Adipose tissue (tissue), 3 donors: ENCODE data around the gene CD163. TPM values are rescaled to one million over a fixed set of nuclear protein-coding genes. Genes with fewer than 3 reads are reported as not detected.
"Not testable (repeated sequence)": the region's sequence is repeated elsewhere in the genome, so short reads cannot be mapped to it uniquely, and the experiment has no call there.

Experiments
- H3K27ac ChIP-seq: one replicate; pipeline ENCODE4 v1.5.1; 2013; ENCODE audit warnings: low read depth, low read length
- WGBS, 3 donors: extraction: QIAGEN DNeasy Blood & Tissue Kit; methylation state at CpG; one replicate each; pipeline ENCODE4 v1.1.7; 2013; 5-methylcytosine and 5-hydroxymethylcytosine counted together
- polyA plus RNA-seq, 3 donors: library from polyadenylated mRNA; stranded (reverse); fragments of 200-250 nt; gene quantifications; one replicate each; pipeline ENCODE4 v1.2.3, GENCODE V29; 2013
- donor health status: healthy with polysubstance abuse.
- donor health status: Bipolar disorder and iron deficiency.
- donor health status: healthy.

Gene CD163
- polyA plus RNA-seq, 3 donors = 48.3 to 211 (median 123) TPM

DNA sequence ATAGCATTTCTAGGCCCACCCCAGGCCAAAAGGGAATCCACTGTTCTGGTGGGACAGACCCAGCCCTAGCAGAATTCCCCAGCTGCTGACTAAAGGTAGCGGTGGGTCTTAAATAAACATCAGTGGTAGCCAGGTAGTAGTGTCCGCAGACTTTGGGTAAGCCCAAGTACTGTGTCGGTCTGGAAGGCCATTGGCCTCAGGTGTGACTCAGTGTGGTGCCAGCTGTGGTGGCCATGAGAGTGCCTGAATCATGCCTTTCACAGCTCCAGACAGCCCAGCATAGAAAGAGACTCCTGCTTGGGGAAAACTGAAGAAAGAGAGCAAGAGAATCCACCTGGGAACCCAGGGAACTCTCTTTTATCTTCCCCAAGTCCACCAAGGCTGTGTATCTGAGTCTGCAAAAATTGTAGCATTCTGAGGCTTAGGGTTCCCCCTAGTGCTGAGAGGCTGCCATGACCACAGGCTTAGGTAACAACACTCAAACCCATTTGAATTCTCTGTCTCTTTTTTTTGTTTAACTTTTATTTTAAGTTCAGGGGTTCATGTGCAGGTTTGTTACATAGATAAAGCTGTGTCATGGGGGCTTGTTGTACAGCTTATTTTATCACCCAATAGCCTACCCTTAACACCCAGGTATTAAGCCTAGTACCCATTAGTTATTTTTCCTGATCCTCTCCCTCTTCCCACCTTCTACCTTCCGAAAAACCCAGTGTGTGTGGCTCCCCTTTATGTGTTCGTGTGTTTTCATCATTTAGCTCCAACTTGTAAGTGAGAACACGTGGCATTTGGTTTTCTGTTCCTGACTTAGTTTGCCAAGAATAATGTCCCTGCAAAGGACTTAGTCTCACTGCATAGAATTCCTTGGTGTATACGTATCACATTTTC lies 43.0 kb downstream of the CD163 start:
- no peak overlapping the region for H3K27ac ChIP-seq
- WGBS, 3 donors = 61 to 71% (median 68%) methylated on average over 7 of the region's 7 CpGs

DNA sequence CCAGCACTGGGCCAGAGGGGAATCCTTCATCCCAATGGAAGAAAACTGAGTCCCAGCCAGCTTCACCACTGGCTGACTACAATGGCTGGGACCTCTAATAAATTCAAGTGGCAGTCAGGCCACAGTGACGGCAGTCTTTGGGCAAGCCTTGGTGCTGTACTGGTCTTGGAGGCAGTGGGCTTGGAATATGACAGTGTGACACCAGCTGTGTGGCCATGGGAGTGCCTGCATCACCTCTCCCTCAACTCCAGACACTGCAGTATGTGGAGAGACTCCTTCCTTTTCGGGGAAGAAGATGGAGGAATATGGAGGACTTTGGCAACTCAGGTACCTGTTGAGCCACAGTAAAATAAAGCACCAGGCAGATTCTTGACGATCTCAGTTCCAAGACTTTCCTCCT lies 43.6 kb downstream of the CD163 start:
- no peak overlapping the region for H3K27ac ChIP-seq
- 78 to 84% (median 81%) methylated on average over 3 of the region's 3 CpGs for WGBS, 3 donors

DNA sequence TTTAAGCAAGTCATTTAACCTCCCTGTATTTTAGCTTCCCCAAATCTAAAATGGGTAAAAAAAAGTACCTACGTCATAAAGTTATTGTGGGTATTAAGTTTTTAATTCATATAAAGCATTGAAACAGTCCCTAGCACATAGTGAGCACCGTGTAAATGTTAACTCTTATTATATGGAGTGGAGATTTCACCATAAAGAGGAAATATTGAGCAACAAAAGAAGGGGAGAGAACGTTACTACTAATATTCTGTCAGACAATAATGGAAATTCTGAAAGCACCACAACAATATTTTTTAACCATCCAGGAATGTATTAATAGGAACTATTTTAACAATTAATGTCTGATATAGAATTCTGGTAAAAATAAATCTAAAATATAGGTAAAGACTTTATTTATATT lies 51.8 kb downstream of the CD163 start:
- H3K27ac ChIP-seq = no peak overlapping the region
- 44 to 70% (median 53%) methylated on average over 3 of the region's 3 CpGs for WGBS, 3 donors

DNA sequence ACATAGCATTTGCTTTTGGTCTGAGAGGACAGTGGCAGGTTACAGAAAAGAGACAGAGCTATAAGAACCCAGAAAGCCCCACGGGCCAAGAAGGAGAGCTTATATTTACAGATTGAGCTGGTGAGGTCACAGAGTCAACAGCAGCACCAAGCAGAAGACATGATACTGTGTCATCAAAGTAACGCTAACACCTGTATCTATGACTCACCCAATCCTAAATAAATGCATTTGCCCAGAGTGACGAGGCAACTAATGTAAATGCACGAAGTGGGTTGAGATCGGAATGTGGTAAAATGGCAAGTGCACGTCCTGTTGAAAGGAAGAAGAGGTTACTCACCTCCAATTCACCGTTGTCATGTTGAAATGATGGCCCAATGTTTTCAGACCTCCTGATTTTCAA lies 52.9 kb downstream of the CD163 start:
- WGBS, 3 donors = 60 to 84% (median 76%) methylated on average over 7 of the region's 7 CpGs
- no peak overlapping the region for H3K27ac ChIP-seq

DNA sequence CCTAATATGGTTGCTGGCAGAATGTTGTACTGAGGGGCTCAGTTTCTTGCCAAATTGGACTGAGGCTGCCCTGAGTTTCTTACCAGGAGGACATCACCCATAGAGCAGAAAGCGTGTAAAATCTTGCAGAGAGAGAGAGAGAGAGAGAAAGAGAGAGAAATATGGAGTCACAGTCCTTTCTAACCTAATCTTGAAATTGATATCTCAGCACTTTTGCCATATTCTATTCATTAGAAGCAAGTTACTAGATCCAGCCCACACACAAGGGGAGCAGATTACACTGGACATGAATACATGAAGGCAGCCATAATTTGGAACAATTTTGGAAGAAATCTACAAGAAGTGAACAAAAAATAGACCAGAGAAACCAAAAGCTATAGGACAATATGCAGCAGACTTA lies 55.5 kb downstream of the CD163 start:
- WGBS, 3 donors = 75 to 95% (median 91%) methylated on average over 1 of the region's 1 CpG
- H3K27ac ChIP-seq = no peak overlapping the region

DNA sequence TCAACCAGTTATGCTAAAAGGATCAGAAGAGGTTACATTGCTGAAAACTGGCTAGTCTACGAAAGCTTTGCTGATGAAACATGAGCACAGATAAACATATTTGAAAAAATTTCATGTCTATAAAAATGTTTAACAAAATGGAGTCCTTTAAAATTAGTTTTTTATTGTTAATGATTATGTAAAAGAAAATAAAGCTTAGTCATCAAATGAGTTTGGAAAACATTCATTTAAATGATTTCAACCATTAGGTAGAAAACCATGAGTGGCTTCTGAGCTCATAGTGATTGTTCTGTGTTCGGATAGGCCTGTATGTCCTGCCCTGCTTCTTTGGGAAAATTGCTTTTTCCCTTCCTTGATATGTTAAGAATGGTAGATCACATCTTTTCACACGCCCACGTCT lies 59.0 kb downstream of the CD163 start:
- 75 to 84% (median 84%) methylated on average over 4 of the region's 4 CpGs for WGBS, 3 donors
- no peak overlapping the region for H3K27ac ChIP-seq

DNA sequence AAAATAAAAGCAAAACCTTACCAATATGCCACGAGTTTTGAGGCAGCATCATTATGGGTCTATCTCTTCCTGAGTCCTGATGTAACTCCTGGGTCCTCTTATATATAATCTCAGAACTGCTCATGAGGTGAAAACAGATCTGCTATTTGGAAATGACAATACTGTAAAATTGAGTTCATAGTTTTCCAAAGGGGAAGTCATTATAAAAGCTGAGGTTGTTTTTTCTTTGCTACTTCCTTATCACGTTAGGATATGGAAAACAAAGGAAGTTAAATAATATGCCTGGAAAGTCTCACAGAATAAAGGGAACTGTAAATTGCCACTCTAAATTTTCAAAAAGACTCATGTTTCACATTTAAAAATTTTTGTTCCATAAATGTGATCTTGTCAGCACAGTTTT lies 59.5 kb downstream of the CD163 start, which contains the start of gene CD163L1:
Gene CD163L1 (minus strand): TSS at position 78 of the 400 bp plus-strand sequence. CDS start 26 bp downstream, at position 52.
- no peak within 1 kb of the TSS for H3K27ac ChIP-seq
- WGBS, 3 donors = 22 to 41% (median 23%) methylated on average over 2 of the region's 2 CpGs

DNA sequence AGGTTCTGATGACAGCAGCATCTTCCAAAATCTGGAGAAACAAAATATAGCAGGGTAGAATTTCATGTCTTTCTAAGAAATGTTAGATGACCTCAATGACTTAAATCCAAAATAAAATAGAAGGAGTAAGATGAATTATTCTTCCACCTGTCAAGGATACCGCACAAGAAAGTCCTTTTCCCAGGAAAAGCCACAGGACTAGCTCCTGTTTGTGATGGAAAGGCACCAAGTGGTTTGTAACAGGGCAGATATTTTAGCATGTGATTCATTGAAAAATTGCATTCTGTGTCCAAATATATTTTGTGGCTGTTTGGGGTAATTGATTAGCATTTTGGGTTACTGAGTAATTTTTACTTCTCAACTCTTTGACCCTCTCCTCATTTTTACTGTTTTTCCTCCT lies 62.4 kb downstream of the CD163 start:
- 90 to 93% (median 93%) methylated on average over 1 of the region's 1 CpG for WGBS, 3 donors
- H3K27ac ChIP-seq = no peak overlapping the region

DNA sequence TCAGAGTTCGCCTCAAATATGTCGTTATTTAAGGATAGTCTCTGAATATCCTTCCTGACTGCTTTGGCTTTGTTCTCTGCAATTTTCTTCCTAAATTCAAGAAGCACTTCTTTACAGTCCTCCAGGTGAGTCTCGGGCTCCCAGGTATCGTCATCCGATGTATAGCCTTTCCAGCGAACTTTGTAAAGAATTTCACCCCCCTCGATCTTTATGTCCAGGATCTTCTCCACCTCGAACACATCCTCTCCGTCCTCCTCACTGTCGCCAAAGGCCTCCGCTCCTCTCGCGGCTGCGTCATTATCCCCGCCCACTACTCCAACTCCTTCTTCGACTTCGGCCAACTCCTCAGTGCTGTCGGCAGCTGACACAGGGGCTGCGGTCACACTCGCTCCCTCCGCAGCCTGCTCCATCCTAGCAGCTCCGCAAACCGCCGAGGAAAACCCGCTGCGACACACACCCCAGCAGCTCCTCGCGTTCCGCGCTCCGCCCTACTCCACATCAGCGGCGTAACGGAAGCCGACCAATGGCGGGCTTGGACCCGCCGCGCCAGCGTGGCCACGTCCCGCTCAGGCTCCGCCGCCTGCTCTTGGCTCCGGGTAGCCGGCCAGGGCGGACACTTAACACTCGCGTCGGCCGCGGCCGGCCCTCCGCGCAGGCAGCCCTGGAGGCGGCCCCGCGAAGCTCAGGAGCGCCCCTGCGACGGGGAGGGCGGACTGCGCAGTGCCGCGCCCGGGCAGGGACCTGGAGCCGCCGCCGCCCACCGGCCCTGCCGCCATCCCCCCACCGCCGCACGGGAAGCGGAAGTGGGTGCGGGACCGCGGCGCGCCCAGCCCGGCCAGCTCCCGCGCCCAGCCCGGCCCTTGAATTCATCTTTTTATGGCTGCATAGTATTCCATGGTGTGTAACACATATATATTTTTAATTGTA lies 63.7 kb downstream of the CD163 start:
- WGBS, 3 donors = 9 to 19% (median 12%) methylated on average over 79 to 84 of the region's 84 CpGs
- no peak overlapping the region for H3K27ac ChIP-seq

DNA sequence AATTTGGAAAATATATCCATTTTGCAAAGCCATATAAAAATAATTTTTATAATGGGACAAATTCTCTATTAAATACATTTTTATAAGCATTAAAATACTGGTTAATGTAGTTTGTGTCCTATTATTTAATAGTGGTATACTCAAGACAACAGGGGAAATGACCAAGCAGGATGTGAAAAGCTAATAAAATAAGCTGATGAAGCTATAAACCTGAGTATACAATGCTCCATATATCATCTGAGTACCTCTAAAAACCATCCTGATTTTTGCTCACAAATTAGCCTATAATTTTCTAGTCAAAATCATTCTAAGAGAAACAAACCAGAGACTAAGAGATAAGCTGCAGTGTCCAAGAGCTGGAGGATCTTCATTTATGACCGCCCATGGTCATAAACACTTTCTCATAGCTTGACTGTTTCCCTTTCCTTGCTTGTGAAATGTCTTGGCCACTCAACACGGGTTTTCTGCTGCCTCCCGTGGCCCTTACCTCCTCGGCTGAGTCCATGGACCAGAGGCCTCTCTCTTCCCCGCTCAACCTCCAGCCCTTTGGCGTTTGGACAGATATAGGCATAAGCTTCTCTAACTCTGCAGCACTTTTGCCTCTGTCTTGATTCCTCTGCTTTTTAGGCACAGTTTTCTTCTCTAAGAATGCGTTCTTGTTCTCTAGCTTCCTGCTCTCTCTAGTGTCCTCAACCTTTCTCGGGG lies 65.1 kb downstream of the CD163 start:
- H3K27ac ChIP-seq = not testable (repeated sequence)
- 77 to 84% (median 83%) methylated on average over 8 of the region's 8 CpGs for WGBS, 3 donors

DNA sequence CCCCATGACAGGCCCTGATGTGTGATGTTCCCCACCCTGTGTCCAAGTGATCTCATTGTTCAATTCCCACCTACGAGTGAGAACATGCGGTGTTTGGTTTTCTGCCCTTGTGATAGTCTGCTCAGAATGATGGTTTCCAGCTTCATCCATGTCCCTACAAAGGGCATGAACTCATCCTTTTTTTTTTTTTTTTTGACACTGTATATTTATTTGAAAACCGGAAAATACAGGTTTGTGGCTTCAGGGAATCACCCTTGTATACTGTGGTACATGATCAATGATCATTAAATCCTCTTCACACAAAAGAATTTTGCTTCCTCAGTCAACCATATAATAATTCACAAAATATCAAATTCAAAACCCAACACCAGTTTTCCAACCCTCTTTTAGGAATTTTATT lies 66.1 kb downstream of the CD163 start:
- 87 to 91% (median 88%) methylated on average over 3 of the region's 3 CpGs for WGBS, 3 donors

DNA sequence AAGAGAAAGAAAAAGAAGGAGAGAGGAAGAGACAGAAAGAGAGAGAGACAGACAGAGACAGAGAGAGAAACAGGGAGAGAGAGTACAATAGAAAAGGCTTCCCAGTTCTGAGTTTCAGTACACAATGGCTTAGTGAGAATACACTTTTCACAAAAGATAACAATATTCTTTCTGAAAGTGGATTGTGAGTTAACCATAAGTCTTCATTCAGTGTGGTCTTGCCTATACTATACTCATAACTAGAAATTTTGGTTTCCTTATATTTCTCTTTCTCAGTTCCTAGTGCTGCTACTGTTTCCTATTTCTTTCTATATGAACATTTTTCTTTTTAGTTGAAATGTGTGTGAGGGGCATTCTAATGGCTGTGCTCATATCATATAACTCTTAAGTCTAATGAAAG lies 68.9 kb downstream of the CD163 start:
- H3K27ac ChIP-seq = no peak overlapping the region

More for the DNA sequence above, 66.1 kb downstream of the CD163 start:
- not testable (repeated sequence) for H3K27ac ChIP-seq

DNA sequence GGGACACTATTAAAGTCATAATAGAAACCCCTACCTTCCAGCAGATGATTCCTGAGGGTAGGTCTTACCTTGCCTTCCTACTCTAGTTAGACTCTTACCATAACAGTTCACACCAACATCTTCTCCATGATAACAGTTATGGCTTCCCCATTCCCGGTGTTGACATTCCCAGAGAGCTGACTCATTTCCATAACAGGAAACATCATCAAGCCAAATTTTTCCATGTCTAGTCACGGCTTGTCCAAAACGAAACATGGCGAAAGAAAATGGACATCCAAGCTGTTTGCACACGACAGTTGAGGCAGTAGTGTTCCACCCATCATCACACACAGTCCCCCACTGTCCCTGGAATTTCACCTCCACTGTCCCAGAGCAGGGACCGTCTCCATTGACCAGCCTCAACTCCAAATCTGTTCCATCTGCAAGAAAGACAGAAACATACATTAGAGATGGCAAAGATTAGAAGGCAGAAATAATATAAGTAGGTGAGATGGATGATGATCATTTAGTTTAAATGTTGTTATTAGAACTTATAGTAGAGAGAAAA lies 70.2 kb downstream of the CD163 start:
- H3K27ac ChIP-seq = no peak overlapping the region
- 59 to 77% (median 76%) methylated on average over 6 of the region's 6 CpGs for WGBS, 3 donors

DNA sequence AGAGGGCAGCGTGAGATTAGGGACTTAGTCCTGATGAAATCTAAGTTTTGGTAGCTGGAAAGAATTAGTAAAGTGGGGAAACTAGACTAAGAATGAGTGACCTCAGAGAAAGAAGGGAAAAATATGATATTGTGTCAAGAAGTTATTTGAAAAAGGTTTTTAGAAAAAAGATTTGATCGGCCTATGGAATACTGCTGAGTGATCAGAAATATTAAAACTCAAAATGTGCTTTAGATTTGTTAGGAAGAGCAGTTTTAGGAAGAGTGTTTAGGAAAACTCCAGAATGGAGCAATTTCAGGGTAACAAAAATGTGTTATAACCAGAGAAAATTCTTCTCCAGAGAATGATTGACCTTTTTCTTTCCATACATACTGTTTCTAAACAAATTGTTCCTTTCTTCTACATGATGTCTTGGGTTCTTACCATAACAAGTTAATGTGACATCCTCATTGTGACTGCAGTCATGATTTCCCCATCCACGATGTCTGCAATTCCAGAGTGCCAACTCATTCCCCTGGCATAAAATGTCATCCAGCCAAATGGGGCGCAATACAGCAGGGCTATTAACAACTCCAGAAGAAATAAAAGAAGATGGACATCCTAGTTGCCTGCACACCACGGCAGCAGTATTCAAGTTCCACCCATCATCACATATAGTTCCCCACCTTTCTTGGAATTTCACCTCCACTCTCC lies 71.4 kb downstream of the CD163 start:
- 81 to 88% (median 85%) methylated on average over 5 of the region's 5 CpGs for WGBS, 3 donors
- H3K27ac ChIP-seq = no peak overlapping the region
